Upper lobe of right lung (tissue), 1 donor: ENCODE measurements around the gene CPZ. TPM values are rescaled to one million over a fixed set of nuclear protein-coding genes. Genes with fewer than 3 reads are reported as not detected.

Source experiments
- ATAC-seq: fragments of 200-7000 bp; cut with Tn5 transposase; one replicate; pipeline ENCODE4 v1.9.1; 2020; ENCODE audit warnings: mild to moderate bottlenecking, moderate library complexity
- DNase-seq: peaks from one replicate; pipeline ENCODE4 v3.0.0-alpha.2; 2020
- H3K27ac ChIP-seq: fragments of 200-600 bp; one replicate; pipeline ENCODE4 v1.8.0; 2022
- H3K27me3 ChIP-seq: fragments of 200-600 bp; one replicate; pipeline ENCODE4 v1.8.0; 2022; ENCODE audit warnings: mild to moderate bottlenecking
- H3K36me3 ChIP-seq: fragments of 200-600 bp; one replicate; pipeline ENCODE4 v1.8.0; 2022
- H3K4me1 ChIP-seq: fragments of 200-600 bp; one replicate; pipeline ENCODE4 v1.8.0; 2022
- H3K4me3 ChIP-seq: fragments of 200-600 bp; one replicate; pipeline ENCODE4 v1.8.0; 2022; ENCODE audit warnings: mild to moderate bottlenecking
- H3K9me3 ChIP-seq: fragments of 200-600 bp; one replicate; pipeline ENCODE4 v1.8.0; 2022
- CTCF ChIP-seq: fragments of 200-600 bp; IDR thresholded peaks from one replicate; pipeline ENCODE4 v1.8.0; 2022; ENCODE audit warnings: antibody characterized with exemption
- intact Hi-C: fragments of 100-400 bp; cut with DNase I; formaldehyde crosslinking; loops from one replicate; pipeline ENCODE4 v1.11.0; 2022
- total RNA-seq: library from RNA; stranded (reverse); fragmentation: NEBNext Ultra II Directional; extraction: Animal tissue kit (Norgen Biotek cat#: 25700); gene quantifications from one replicate; pipeline ENCODE4 v1.2.1, GENCODE V29; 2021
- donor health status: DM: no; HTN: yes; CAD: no; lungs with severe emphysema.

Gene CPZ
- total RNA-seq, 1 donor from 2014 or later, result 6.7 TPM

GRCh38 chr4:8558080-8558960 is 34.2 kb upstream of the CPZ start:
- TF ChIP-seq CTCF, result no peak
- ATAC-seq, result no peak
- H3K27ac ChIP-seq, result no peak overlapping the region
- H3K4me3 ChIP-seq, result no peak overlapping the region
- no peaks in the 10 kb centered on the region for H3K4me1 ChIP-seq
- H3K36me3 ChIP-seq, result no peaks in the 10 kb centered on the region
- DNase-seq, result peak; percentile 43
- intact Hi-C loops, result no loop called here
- no peaks in the 10 kb centered on the region for H3K27me3 ChIP-seq
- H3K9me3 ChIP-seq, result no peaks in the 10 kb centered on the region

- DNase-seq, result peak; percentile 46
- intact Hi-C loops, result no loop called here
- no peak for ATAC-seq
These were observed 33.6 kb upstream of the CPZ start for GRCh38 chr4:8559011-8559410.

GRCh38 chr4:8559524-8560264 is 32.9 kb upstream of the CPZ start:
- Histone ChIP-seq H3K27me3 (no peaks in the 10 kb centered on the region), H3K4me1 (no peaks in the 10 kb centered on the region), H3K36me3 (no peaks in the 10 kb centered on the region), H3K9me3 (no peaks in the 10 kb centered on the region), H3K4me3 (no peak overlapping the region), H3K27ac (no peak overlapping the region)
- TF ChIP-seq CTCF, result no peak
- intact Hi-C loops, result no loop called here
- ATAC-seq, result no peak
- DNase-seq, result peak; percentile 26

More at GRCh38 chr4:8559011-8559410, 33.6 kb upstream of the CPZ start:
- no peaks in the 10 kb centered on the region for H3K4me1 ChIP-seq
- no peak overlapping the region for H3K27ac ChIP-seq
- H3K36me3 ChIP-seq, result no peaks in the 10 kb centered on the region
- no peaks in the 10 kb centered on the region for H3K27me3 ChIP-seq
- no peaks in the 10 kb centered on the region for H3K9me3 ChIP-seq
- TF ChIP-seq CTCF, result no peak
- H3K4me3 ChIP-seq, result no peak overlapping the region

- DNase-seq, result peak; percentile 54
- no peak overlapping the region for H3K4me3 ChIP-seq
- no peak for ATAC-seq
- H3K27me3 ChIP-seq, result no peaks in the 10 kb centered on the region
- H3K27ac ChIP-seq, result no peak overlapping the region
- no peaks in the 10 kb centered on the region for H3K9me3 ChIP-seq
- TF ChIP-seq CTCF, result no peak
- no peaks in the 10 kb centered on the region for H3K4me1 ChIP-seq
- H3K36me3 ChIP-seq, result no peaks in the 10 kb centered on the region
- intact Hi-C loops, result no loop called here
These were observed 32.1 kb upstream of the CPZ start for GRCh38 chr4:8560265-8561047.

- TF ChIP-seq CTCF, result no peak
- Histone ChIP-seq H3K4me1 (no peaks in the 10 kb centered on the region), H3K36me3 (no peaks in the 10 kb centered on the region), H3K4me3 (no peak overlapping the region), H3K27ac (no peak overlapping the region), H3K9me3 (no peaks in the 10 kb centered on the region), H3K27me3 (peaks cover 8% of the 10 kb centered on the region)
- intact Hi-C loops, result no loop called here
- DNase-seq, result no peak
- ATAC-seq, result no peak
These were observed 28.0 kb upstream of the CPZ start for GRCh38 chr4:8564595-8564994.
